ENCODE measurements around the gene C1QTNF4.

DNA sequence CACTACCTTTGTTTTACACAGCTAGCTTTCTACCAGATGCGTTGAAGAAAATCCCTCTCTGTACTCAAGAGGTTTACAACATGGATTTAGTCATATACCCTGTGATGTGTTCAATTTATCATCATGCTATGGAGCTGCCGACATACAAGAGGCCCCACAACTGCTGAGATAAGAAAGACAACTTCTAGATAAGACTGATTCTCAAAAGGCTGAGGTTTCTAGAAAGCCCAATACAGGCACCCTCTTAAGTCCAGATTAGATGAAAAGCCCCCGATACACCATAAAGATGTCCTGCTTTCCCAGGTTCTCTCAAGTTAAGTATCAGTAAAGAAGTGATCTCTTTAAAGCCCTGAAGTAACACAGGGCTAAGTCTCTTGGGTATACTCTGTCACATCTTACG lies 33.8 kb upstream of the C1QTNF4 start:
- TF ChIP-seq CTCF (IDR thresholded peaks at IDR 0.05) (no peak), EZH2 (IDR thresholded peaks at IDR 0.05) (no peak), EZH2phosphoT487 (IDR thresholded peaks at IDR 0.05) (no peak)

All from neural progenitor cell (in vitro differentiated cells).